Stimulated activated naive CD8-positive, alpha-beta T cell treated with anti-CD3 and anti-CD28 coated beads, Interleukin-15, amount 100 ng/mL, for 72 hours (primary cell): Measurements from ENCODE around the gene ANK3.
A peak's percentile ranks its signal among the peaks of the same experiment; 100 is the strongest.

ENCODE experiments used
- ATAC-seq: fragments of 150-1000 bp; cut with Tn5 transposase; 2 replicates; pipeline ENCODE4 v1.10.0; 2021; ENCODE audit warnings: mild to moderate bottlenecking, moderate library complexity
- DNase-seq, 2 donors: peaks; one replicate each; pipeline ENCODE4 v3.0.0; 2021 to 2022
- H3K27ac Mint-ChIP-seq, 2 donors: one replicate each; pipeline ENCODE4 v1.8.0; 2022; ENCODE audit warnings: mild to moderate bottlenecking in 2 of 2, mixed read lengths in 2 of 2, moderate library complexity in 2 of 2
- H3K27me3 Mint-ChIP-seq: one replicate; pipeline ENCODE4 v1.8.0; 2022; ENCODE audit warnings: mixed read lengths
- H3K4me1 Mint-ChIP-seq: one replicate; pipeline ENCODE4 v1.8.0; 2022; ENCODE audit warnings: mild to moderate bottlenecking, mixed read lengths
- H3K4me3 Mint-ChIP-seq, 2 donors: one replicate each; pipeline ENCODE4 v1.8.0; 2022; ENCODE audit warnings: mild to moderate bottlenecking in 2 of 2, mixed read lengths in 2 of 2, moderate library complexity in 1 of 2
- H3K9me3 Mint-ChIP-seq, 2 donors: one replicate each; pipeline ENCODE4 v1.8.0; 2022; ENCODE audit warnings: mixed read lengths in 2 of 2

ANK3 gene

DNA sequence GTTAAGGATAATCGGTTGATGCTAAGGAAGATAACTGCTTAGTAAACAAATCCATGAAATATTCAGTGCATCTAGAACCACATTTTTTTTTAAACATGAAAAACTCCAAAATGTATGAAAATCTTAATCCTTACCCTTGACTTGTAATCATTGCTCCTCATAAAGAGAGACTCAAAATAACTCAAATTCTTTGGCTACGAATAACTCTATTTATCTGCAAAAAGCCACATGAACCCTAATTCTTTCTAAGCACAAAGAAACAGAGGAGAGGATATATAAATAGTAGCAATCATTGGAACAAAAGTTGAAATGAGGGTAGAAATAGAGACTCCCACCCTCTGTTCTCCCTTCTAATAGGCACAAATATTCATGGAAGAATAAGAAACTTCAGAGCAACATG lies 40.2 kb downstream of the ANK3 start:
- H3K4me3 Mint-ChIP-seq, result no peak overlapping the region
- no peaks in the 10 kb centered on the region for H3K9me3 Mint-ChIP-seq
- H3K27ac Mint-ChIP-seq, result no peak overlapping the region
- H3K27me3 Mint-ChIP-seq, result no peaks in the 10 kb centered on the region
- ATAC-seq, result no peak
- H3K4me1 Mint-ChIP-seq, result peaks cover 6% of the 10 kb centered on the region
- DNase-seq, result no peak

DNA sequence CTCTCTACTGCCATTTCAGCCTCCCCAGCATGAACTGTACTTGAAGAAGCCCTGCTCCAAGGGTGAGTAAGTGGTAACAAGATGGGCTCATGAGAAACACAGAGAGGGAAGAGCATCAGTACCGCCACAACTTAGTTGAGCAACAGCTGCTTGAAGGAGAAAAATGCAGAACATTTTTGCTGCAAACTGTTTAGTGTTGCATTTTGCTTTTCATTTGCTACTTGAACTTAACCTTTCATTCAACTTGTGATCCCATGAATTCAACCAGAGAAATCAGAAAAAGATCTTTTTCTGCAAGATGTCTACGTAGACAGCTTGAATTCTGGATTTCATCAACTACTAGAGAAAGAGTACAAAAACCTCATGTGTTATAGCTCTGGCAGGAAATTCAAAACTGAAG lies 40.7 kb downstream of the ANK3 start:
- no peak overlapping the region for H3K27ac Mint-ChIP-seq
- DNase-seq, result no peak
- H3K9me3 Mint-ChIP-seq, result no peaks in the 10 kb centered on the region
- ATAC-seq, result no peak
- no peaks in the 10 kb centered on the region for H3K27me3 Mint-ChIP-seq
- peaks cover 5% of the 10 kb centered on the region for H3K4me1 Mint-ChIP-seq
- H3K4me3 Mint-ChIP-seq, result no peak overlapping the region

DNA sequence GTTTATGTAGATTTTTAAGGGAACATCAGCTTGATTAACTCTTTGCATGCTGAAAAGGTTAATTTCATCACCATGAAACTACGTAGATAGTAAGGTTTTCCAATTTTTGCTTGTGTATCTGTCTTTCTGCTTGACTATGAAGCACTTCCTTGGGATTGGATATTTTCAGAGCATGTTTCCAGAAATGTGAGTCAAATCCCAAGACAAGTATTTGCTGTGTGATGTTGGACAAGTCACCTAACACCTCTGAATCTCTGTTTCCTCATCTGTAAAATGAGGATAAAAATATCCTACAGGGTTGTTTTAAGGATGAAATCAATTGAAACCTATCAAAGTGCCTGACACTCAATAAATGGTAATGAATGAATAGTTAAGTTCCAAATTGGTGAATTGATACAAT lies 42.4 kb downstream of the ANK3 start:
- no peaks in the 10 kb centered on the region for H3K27me3 Mint-ChIP-seq
- H3K27ac Mint-ChIP-seq, result no peak overlapping the region
- H3K9me3 Mint-ChIP-seq, result no peaks in the 10 kb centered on the region
- no peak overlapping the region for H3K4me3 Mint-ChIP-seq
- DNase-seq (no peak), ATAC-seq (no peak)
- no peaks in the 10 kb centered on the region for H3K4me1 Mint-ChIP-seq

DNA sequence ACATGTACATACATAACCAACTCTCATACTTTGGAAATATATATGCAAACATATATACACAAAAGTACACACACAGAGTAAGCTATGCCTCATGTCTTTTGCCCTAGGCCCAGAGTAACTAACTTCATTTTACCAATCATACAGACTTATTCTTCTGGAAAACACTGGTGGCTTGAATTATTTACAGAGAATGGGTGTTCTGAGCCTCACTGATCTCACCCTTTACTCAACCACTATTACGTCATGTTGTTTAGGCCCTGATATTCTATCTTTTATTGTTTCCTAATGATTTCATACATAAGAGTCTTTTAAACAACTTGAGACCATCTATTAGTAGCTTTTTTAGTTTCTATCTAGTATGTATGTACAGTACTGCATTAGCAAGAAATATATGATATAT lies 43.0 kb downstream of the ANK3 start:
- Mint-ChIP-seq H3K27me3 (no peaks in the 10 kb centered on the region), H3K9me3 (no peaks in the 10 kb centered on the region), H3K27ac (no peak overlapping the region), H3K4me1 (no peaks in the 10 kb centered on the region), H3K4me3 (no peak overlapping the region)
- ATAC-seq (no peak), DNase-seq (no peak)

DNA sequence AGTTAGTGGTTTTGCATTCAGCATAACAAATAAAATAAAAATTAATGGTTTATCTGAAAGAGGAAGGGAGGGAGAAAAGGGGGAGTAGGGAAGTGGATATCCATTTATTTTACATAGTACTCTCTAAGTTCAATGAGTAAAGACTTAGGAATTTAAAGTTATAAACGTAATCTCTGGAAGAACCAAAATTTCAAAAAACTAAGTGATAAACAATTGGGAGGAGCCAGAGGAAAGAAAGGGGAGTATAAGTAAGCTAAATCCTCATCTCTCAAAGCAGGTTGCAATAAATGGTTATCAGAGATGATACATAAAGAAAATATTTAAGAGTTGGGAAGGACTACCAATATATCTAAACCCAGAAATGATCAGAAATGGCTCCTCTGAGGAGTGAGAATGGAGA lies 46.4 kb downstream of the ANK3 start:
- Mint-ChIP-seq H3K27ac (no peak overlapping the region), H3K4me1 (no peaks in the 10 kb centered on the region), H3K27me3 (no peaks in the 10 kb centered on the region), H3K4me3 (no peak overlapping the region), H3K9me3 (no peaks in the 10 kb centered on the region)
- no peak for ATAC-seq
- DNase-seq, result no peak

DNA sequence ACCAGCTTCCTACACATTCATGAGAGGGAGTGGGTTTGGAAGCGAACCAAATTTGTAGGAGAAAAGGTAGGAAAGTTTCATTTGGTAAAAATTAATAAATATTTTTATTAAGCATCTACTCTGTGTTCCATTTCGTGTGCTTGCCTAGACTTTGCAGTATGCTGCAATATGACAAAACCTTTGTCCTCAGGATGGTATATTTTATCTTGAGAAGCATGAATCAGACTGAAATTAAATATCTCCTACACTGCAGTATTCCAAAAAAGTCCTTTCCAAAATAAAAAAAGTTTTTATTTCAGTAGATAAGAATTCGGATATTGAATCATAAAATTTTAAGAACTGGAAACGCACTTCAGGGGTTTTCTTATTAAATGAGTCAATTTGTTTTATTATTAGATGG lies 47.7 kb downstream of the ANK3 start:
- Mint-ChIP-seq H3K4me1 (no peaks in the 10 kb centered on the region), H3K27me3 (no peaks in the 10 kb centered on the region), H3K4me3 (no peak overlapping the region), H3K9me3 (no peaks in the 10 kb centered on the region), H3K27ac (no peak overlapping the region)
- DNase-seq, result no peak
- ATAC-seq, result no peak

DNA sequence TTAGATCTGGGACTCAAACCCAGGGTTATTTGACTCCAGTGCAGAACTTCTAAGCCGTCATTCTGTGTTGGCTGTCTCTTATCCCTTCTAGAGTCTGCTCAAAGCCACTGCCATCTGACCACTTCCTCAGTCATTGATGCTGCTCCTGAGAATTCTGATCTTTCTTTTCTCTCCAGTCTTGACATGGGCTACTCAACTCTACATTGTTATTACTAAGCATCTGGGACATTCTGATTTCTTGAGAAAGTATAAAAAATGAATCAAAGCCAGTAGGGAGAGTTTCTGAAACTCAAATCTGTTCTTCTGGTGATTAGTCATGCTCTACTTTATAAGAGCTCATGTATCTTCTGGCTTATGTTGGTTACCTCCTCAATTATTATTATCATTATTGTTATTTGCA lies 48.7 kb downstream of the ANK3 start:
- H3K27ac Mint-ChIP-seq, result no peak overlapping the region
- H3K27me3 Mint-ChIP-seq, result no peaks in the 10 kb centered on the region
- no peaks in the 10 kb centered on the region for H3K9me3 Mint-ChIP-seq
- no peak for DNase-seq
- ATAC-seq, result no peak
- H3K4me3 Mint-ChIP-seq, result no peak overlapping the region
- H3K4me1 Mint-ChIP-seq, result no peaks in the 10 kb centered on the region

DNA sequence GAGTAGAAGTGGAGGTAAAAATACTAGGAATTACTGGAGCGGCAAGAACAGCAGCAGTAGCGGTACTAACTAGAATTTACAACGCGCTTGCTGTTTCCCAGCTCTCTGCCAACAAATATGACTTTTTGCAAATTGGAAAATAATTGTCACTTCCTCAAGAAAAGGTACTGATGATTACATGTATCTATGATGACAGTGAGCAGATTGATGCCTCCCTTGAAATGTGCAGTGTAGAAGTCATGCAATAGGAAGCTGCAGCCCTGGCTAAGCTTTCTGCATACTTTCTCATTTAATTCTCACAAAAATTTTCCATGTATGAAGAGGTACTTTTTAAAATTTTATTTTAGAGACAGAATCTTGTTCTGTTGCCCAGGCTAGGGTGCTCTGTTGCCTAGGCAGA lies 49.9 kb downstream of the ANK3 start:
- no peaks in the 10 kb centered on the region for H3K27me3 Mint-ChIP-seq
- DNase-seq, result no peak

DNA sequence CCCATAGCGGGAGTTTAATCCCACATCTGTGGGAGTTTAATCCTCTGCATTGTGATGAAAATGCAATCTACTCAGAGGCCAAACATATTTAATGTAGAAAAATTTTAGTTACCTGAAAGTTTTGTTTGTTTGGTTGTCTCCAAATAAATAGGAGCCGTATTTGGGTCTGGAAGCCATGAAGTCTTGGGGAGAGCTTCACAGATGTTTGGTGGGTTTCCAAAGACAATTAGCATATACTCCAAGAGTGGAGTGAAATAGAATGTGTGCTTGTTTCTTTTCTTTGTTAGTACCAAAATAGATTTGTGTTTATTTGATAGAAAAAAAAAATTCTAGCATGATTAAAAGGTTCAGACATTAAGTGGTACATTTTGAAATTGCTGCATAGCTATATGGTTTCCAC lies 50.9 kb downstream of the ANK3 start:
- H3K27me3 Mint-ChIP-seq, result no peaks in the 10 kb centered on the region
- ATAC-seq, result no peak

More for the DNA sequence above, 49.9 kb downstream of the ANK3 start:
- no peak for ATAC-seq
- H3K4me3 Mint-ChIP-seq, result no peak overlapping the region
- H3K9me3 Mint-ChIP-seq, result no peaks in the 10 kb centered on the region
- H3K27ac Mint-ChIP-seq, result no peak overlapping the region
- H3K4me1 Mint-ChIP-seq, result no peaks in the 10 kb centered on the region

DNA sequence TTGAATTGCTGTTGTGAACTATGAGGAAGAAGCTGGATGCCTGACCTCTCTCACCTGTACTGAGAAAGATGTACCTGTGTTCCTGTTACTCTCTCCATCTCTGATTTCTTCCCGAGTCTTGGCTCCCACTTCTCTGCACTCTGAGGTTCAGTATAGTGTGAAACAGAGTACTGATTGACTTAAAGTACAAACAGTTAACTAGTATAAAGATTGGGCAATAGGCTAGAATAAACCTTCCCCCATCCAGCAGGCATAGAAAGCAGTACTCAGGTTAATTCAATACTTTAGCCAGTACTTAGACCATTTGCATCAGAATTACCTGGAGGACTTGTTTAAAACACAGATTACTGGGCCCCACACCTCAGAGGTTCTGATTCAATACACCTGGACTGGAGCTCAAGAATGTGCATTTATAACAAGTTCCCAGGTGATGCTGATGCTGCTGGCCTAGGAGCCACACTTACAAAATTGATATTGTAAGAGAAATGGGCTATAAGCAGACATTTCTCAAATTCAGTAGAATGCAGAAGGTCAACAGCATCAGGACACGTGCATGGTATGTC lies 51.6 kb downstream of the ANK3 start:
- no peak for DNase-seq
- Mint-ChIP-seq H3K4me1 (no peaks in the 10 kb centered on the region), H3K27ac (no peak overlapping the region), H3K27me3 (no peaks in the 10 kb centered on the region), H3K4me3 (no peak overlapping the region), H3K9me3 (no peaks in the 10 kb centered on the region)
- no peak for ATAC-seq

More for the DNA sequence above, 50.9 kb downstream of the ANK3 start:
- DNase-seq, result no peak
- no peaks in the 10 kb centered on the region for H3K9me3 Mint-ChIP-seq
- no peak overlapping the region for H3K4me3 Mint-ChIP-seq
- no peak overlapping the region for H3K27ac Mint-ChIP-seq
- H3K4me1 Mint-ChIP-seq, result no peaks in the 10 kb centered on the region

DNA sequence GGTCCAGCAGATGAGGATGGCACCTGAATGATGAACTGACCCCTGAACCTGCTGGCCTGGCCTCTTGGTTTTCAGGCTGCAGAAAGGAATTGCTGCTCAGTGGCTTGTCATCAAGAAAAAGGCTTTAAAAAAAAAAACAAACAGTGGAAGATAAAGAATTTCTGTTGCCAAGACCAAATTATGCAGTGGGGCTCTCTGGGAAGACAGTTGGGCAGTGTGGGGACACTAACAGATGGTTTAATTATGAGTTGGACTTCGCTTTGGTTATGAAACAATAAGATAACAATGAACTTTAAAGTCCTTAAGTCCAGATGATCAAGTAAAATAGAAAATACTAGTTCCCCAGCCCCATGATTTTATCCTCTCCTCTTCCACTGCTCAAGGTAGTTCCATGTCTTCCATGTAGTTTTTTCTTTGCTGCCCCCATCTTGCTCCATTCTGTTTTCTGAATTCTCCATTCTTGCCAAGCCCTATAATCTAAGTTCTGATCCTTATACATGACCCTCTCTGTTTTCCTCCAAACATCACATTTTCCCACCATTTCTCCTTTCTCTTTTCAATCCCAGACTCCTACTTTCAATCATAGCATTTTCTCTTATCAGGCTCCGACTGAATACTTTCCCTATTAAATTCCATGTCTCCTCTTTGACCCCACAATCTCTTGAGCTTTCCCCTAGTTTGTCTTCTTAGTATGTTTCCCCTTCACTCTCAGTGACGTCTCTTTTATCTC lies 52.6 kb downstream of the ANK3 start:
- H3K27ac Mint-ChIP-seq, result peak overlapping the region in 1 of 2 donors; percentile 2
- DNase-seq (no peak), ATAC-seq (no peak)
- H3K9me3 Mint-ChIP-seq, result no peaks in the 10 kb centered on the region
- no peaks in the 10 kb centered on the region for H3K4me1 Mint-ChIP-seq
- no peaks in the 10 kb centered on the region for H3K27me3 Mint-ChIP-seq
- H3K4me3 Mint-ChIP-seq, result no peak overlapping the region

DNA sequence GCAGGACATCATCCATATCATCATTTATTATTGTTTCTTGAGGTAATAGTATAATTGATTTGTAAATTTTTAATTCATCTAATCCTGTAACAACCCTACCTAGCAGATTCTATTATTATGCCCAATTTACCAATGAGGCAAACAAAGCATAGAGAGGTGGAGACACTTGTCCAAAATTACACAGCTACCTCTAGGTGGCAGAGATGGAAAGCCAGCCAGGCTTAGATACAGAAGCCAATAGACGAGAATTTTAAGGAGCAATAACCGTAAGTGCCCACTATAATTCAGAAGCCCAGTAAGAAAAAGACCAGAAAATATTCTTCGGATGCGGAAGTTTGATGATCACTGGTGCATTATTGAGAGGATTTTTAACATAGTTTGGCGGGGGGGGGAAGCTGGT lies 54.0 kb downstream of the ANK3 start:
- H3K4me1 Mint-ChIP-seq, result no peaks in the 10 kb centered on the region
- H3K4me3 Mint-ChIP-seq, result no peak overlapping the region
- no peak overlapping the region for H3K27ac Mint-ChIP-seq
- no peaks in the 10 kb centered on the region for H3K9me3 Mint-ChIP-seq
- ATAC-seq, result no peak
- DNase-seq, result no peak
- H3K27me3 Mint-ChIP-seq, result no peaks in the 10 kb centered on the region

DNA sequence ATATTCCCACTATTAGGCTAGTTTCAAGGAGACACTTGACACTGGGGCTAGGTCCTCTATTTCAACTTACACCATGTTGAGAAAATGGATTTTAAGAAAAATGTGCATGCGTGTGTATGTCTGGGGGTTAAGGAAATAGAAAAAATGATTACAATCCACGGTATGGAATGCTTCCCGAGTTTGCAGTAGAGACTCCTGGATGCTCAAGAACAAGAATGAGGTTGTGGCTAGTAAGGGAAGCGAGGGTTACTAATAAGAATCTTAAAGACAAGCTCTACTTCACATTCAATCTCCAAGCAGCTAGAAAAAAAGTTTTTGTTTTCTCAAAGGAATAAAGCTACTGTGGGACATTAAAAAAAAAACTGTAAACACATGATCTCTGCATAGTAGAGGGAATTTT lies 54.7 kb downstream of the ANK3 start:
- ATAC-seq, result no peak
- no peaks in the 10 kb centered on the region for H3K9me3 Mint-ChIP-seq
- H3K4me1 Mint-ChIP-seq, result no peaks in the 10 kb centered on the region
- H3K27me3 Mint-ChIP-seq, result no peaks in the 10 kb centered on the region
- H3K27ac Mint-ChIP-seq, result no peak overlapping the region
- H3K4me3 Mint-ChIP-seq, result no peak overlapping the region
- no peak for DNase-seq

DNA sequence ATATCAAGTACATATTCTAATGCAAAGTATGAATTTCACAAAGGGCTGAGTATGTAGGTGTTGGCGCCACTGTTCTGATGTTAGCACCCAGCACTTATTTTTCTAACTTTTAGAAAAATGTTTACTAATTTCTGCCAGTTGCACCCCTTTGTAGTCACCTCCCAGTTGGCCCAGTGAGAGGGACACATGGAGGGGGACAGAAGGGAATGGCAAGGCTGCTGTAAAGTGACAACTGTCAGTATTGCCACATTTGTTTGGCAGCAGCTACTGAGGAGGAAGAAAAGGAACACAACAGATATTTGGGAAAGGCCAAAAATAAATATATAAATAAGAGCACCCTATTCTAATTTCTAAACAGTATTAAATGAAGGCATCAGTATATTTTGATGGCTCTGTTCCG lies 57.3 kb downstream of the ANK3 start:
- no peak overlapping the region for H3K4me3 Mint-ChIP-seq
- no peak for ATAC-seq
- peak overlapping the region in 1 of 2 donors; percentile 15 for H3K27ac Mint-ChIP-seq
- no peaks in the 10 kb centered on the region for H3K9me3 Mint-ChIP-seq
- no peaks in the 10 kb centered on the region for H3K4me1 Mint-ChIP-seq
- H3K27me3 Mint-ChIP-seq, result no peaks in the 10 kb centered on the region
- DNase-seq, result no peak

DNA sequence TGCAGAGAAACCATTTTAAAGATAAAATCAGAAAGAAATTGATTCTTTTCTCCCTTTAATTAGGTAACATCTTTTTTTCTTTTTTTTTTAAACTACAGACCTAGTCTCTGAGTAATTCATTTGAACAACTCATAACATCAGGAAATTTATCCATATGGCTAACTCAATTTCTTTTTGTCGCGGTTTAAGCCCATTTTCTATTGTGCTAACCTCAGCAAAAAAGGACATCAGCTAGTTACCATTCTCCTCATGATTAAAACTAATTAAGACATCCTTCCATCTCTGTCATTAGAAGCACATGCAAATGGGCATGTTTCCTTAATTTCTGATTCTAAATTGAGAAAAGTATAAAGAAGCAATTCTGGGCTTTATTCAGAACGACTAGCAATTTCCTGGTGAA lies 57.8 kb downstream of the ANK3 start:
- H3K4me3 Mint-ChIP-seq, result no peak overlapping the region

DNA sequence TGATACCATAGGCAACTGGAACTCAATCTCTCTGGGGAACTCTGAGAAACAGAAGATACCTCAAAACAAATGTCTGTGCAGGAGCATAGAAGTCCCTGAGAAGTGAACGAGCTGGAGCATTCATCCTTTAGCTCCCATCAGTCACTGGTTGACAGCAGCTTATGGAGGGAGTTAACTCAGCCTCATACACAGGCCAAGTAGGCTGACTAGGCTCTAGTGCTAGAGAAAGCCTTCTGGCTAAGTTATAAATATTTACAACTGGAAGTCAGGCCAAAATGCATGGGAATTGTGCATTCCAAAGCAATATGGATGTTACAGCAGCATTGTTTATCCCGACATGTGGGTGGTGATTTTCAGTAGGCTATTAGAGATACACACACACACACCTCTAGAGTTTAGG lies 66.5 kb downstream of the ANK3 start:
- Mint-ChIP-seq H3K4me3 (no peak overlapping the region), H3K27me3 (no peaks in the 10 kb centered on the region), H3K4me1 (no peaks in the 10 kb centered on the region), H3K27ac (no peak overlapping the region), H3K9me3 (no peaks in the 10 kb centered on the region)
- DNase-seq (no peak), ATAC-seq (no peak)

More for the DNA sequence above, 57.8 kb downstream of the ANK3 start:
- ATAC-seq, result no peak
- H3K27me3 Mint-ChIP-seq, result no peaks in the 10 kb centered on the region
- no peaks in the 10 kb centered on the region for H3K4me1 Mint-ChIP-seq
- H3K9me3 Mint-ChIP-seq, result no peaks in the 10 kb centered on the region
- no peak for DNase-seq
- H3K27ac Mint-ChIP-seq, result no peak overlapping the region

DNA sequence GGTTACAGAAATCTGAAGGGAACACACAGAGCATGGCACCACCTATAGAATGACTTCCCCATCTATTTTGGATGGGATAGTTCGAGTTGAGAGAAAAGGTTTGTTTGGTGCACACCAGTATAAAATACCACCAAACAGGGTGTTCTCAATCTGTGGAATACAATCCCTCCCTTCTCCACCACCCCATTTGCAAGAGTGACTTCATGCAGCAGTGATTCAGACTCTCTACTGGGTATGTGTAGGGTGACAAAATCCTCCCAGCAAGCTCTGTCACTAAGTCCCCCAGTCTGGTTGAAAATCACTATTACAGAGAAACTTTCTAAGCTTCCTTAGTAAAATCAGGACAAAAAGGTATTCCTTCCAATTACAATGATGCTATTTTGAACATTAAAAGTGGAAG lies 69.0 kb downstream of the ANK3 start:
- H3K4me3 Mint-ChIP-seq, result no peak overlapping the region
- H3K27ac Mint-ChIP-seq, result peak overlapping the region in 1 of 2 donors; percentile 21
- H3K9me3 Mint-ChIP-seq, result no peaks in the 10 kb centered on the region
- DNase-seq (no peak), ATAC-seq (no peak)
- H3K4me1 Mint-ChIP-seq, result no peaks in the 10 kb centered on the region
- H3K27me3 Mint-ChIP-seq, result no peaks in the 10 kb centered on the region
